Measurements from ENCODE around the gene HTR6. TPM values are rescaled to one million over a fixed set of nuclear protein-coding genes. Genes with fewer than 3 reads are reported as not detected.

The HTR6 gene
- under 1 TPM in 1 of 2 experiments, not detected in 1; 0.14 TPM for total RNA-seq

DNA sequence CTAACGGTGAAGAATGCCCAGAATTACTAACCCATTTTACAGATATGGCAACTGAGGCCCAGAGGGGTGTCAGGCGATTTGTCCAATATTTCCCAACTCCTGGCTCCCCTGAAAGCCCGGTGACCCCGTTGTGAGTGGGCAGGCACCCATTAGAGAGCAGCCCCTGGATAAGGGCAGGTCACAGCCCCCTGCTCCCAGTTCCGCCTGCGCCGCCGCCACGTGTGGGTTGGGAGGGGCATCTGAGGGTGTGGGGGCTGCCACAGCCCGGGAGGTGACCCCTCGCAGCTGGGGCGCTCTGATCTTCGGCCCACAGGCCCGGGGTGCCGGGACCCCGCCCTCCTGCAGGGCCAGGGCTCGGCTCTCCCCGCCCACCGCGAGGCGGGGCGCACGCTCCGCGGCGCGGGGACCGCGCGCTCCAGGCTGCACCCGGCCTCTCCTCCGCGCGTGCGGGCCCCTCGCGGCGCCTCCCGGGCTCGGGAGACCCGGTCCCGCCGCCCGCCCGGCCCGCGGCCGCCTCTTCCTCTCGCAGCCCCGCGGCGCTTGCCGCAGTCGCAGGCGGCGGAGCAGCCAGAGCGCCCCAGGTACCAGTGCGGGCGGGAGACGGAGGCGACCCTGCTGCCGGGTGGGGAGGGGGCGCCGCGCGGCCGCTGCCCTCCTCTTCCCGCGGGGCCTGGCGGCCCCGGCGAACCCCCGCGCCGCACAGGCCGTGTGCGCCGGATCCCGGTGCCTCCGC lies at the start of gene HTR6:
HTR6 (plus strand) TSS at position 423 of the 733 bp plus-strand sequence. CDS start 879 bp downstream, outside the sequence.
- peaks cover 10% of the 10 kb centered on the region for H3K4me1 Mint-ChIP-seq
- peak; percentile 21 for ATAC-seq (ENCODE audit: low read depth)
- H3K27ac Mint-ChIP-seq, result no peak within 1 kb of the TSS
- POLR2A ChIA-PET, result no interaction called here
- H3K27me3 Mint-ChIP-seq, result peaks cover 59% of the 10 kb centered on the region
- no peaks in the 10 kb centered on the region for H3K36me3 Mint-ChIP-seq
- peak within 1 kb of the TSS; percentile 43 for H3K4me3 Mint-ChIP-seq
- H3K9me3 Mint-ChIP-seq, result no peaks in the 10 kb centered on the region
- DNase-seq, result peak; percentile 53

DNA sequence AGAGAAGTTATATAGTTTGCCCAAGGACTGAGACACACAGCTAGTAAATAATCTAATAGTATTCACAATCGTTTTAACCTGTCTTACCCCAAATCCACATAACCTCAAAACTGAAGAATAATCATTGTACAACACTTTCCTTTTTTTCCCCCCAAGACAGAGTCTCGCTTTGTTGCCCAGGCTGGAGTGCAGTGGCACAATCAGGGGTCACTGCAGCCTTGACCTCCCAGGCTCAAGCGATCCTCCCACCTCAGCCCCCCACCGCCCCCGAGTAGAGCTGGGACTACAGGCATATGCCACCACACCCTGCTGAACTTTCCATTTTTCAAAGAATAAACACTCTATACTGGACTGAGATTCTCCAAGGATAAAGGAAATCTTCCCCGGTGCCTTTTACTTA lies 49.2 kb upstream of the HTR6 start:
- DNase-seq, result no peak
- no peak for ATAC-seq (ENCODE audit: low read depth)
- peaks cover 5% of the 10 kb centered on the region for H3K36me3 Mint-ChIP-seq
- POLR2A ChIA-PET, result no interaction called here
- no peak overlapping the region for H3K27ac Mint-ChIP-seq
- H3K4me3 Mint-ChIP-seq, result no peak overlapping the region
- peaks cover 8% of the 10 kb centered on the region for H3K4me1 Mint-ChIP-seq
- H3K27me3 Mint-ChIP-seq, result no peaks in the 10 kb centered on the region
- H3K9me3 Mint-ChIP-seq, result no peaks in the 10 kb centered on the region

DNA sequence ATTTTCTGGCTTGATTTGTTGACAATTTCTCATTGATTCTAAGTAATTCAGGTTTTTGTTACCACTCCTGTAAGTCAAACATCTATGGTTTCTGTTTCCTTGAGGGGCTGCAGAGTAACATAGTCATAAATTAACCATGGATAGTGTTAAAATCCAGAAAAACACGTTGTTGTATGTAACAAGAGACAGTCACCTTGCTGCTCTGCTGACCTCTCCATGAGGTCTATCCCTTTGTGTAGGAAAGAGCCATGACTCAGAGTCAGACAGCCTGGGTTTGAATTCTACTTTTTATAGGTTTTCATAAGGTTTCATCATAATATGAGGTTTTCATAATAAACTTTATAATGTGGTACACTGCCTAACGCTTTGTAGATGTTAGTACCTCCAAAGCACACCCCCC lies 48.2 kb upstream of the HTR6 start:
- peaks cover 8% of the 10 kb centered on the region for H3K4me1 Mint-ChIP-seq
- H3K27me3 Mint-ChIP-seq, result no peaks in the 10 kb centered on the region
- no peak for DNase-seq
- no peaks in the 10 kb centered on the region for H3K9me3 Mint-ChIP-seq
- H3K36me3 Mint-ChIP-seq, result peaks cover 6% of the 10 kb centered on the region
- POLR2A ChIA-PET, result interaction anchor here (0.6 kb wide), 1 partner anchor 7 kb away, joined by 3 read pairs; no protein-coding TSS in a partner anchor
- no peak overlapping the region for H3K27ac Mint-ChIP-seq
- no peak for ATAC-seq (ENCODE audit: low read depth)
- H3K4me3 Mint-ChIP-seq, result no peak overlapping the region

DNA sequence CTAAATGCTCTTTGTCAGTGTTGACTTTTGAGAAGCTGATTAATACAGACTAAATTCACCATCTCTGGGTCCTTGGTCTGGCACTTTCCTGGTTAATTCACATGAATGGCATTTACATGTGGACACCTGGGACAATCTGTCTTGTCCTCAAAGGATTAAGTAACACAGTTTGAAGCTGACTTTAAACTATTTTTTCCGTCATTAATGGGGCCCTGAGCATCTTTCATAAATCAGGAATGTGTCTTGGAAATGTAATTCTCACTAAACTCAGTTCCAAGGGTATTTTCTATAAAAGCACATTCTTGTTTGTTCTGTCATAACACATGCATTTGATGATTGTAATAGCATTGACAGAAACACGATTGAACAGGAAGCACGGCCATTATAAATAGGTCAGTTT lies 47.3 kb upstream of the HTR6 start:
- ATAC-seq (ENCODE audit: low read depth), result no peak
- Mint-ChIP-seq H3K4me3 (no peak overlapping the region), H3K9me3 (no peaks in the 10 kb centered on the region), H3K4me1 (peaks cover 8% of the 10 kb centered on the region), H3K36me3 (peaks cover 10% of the 10 kb centered on the region), H3K27me3 (no peaks in the 10 kb centered on the region), H3K27ac (no peak overlapping the region)
- POLR2A ChIA-PET, result no interaction called here
- DNase-seq, result no peak

DNA sequence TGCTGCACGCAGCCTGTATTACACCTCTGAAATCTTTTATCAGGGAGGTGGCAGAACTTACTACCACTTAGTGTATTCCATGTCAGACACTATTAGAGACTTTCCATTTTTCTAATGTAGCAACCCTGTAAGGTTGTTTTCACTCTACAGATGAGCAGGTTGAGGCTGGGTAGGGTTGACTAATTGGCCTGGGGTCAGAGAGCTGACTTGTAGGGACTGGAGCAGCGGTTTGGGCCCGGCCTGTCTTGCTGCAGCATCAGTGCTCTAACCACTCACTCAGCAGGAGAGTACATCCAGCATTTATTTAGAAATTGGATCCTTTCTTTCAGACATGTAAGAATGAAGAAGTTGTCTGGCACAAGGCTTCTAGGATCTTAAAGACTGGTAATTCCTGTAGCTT lies 46.2 kb upstream of the HTR6 start:
- Mint-ChIP-seq H3K36me3 (peaks cover 10% of the 10 kb centered on the region), H3K4me3 (no peak overlapping the region), H3K27me3 (no peaks in the 10 kb centered on the region), H3K9me3 (no peaks in the 10 kb centered on the region), H3K27ac (no peak overlapping the region), H3K4me1 (peaks cover 1% of the 10 kb centered on the region)
- DNase-seq (no peak), ATAC-seq (ENCODE audit: low read depth) (no peak)
- POLR2A ChIA-PET, result interaction anchor here (0.6 kb wide), 1 partner anchor 1036 kb away, joined by 3 read pairs; no protein-coding TSS in a partner anchor

DNA sequence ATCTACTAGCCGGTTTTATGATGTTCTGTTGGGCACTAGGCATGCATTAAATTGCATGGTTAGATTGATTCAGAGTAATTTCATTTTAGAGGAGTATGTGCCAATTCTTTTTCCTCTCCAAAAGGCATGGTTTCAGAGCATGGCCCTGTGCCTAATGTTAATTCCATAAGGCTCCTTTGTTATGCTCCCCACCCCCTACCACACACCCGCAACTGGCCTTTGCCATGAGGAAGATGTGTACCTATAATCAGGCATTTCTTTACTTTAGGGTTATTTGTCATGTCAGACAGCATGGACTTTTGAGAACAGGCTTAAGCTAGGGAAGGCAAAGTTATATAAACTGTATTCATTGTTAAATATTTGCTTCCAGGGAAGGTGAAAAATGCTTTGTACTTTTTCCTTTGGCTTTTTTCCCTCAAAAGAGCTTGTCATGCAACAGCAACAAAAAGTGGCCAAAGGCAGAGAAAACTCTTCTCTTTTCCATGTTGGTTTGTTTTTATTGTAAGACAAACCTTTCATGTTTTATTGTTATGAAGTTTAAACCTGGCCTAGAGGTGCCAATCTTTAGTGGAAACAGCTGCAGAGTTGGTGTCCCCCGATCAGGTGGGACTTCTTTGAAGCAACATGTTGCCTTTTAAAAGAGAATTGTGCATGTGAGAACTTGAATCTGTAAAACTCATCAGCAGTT lies 44.8 kb upstream of the HTR6 start:
- POLR2A ChIA-PET, result no interaction called here
- no peak for ATAC-seq (ENCODE audit: low read depth)
- no peak for DNase-seq
- no peak overlapping the region for H3K4me3 Mint-ChIP-seq
- H3K36me3 Mint-ChIP-seq, result peaks cover 9% of the 10 kb centered on the region
- H3K27me3 Mint-ChIP-seq, result no peaks in the 10 kb centered on the region
- no peak overlapping the region for H3K27ac Mint-ChIP-seq
- no peaks in the 10 kb centered on the region for H3K4me1 Mint-ChIP-seq
- H3K9me3 Mint-ChIP-seq, result no peaks in the 10 kb centered on the region

DNA sequence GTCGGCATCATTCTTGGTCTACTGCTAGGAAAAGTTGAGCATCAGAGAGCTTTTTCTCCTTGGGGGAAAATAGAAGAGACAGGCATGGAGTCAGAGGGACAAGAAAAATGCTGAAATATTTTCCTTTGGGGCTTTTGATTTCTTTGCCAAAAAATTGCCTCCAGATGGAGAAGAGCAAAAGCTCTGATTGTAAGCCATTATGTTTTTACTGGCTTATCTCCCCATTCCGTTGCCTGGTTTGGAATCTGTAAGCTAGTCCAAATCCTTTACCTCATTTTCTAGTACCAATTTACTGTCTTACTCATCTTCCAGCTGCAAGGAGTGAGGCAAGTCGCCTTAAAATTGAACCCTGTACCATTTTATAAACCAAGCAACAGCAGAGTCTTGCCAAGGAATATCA lies 43.9 kb upstream of the HTR6 start:
- DNase-seq (no peak), ATAC-seq (ENCODE audit: low read depth) (no peak)
- POLR2A ChIA-PET, result no interaction called here
- Mint-ChIP-seq H3K36me3 (peaks cover 9% of the 10 kb centered on the region), H3K4me1 (no peaks in the 10 kb centered on the region), H3K4me3 (no peak overlapping the region), H3K27me3 (no peaks in the 10 kb centered on the region), H3K9me3 (no peaks in the 10 kb centered on the region), H3K27ac (no peak overlapping the region)

DNA sequence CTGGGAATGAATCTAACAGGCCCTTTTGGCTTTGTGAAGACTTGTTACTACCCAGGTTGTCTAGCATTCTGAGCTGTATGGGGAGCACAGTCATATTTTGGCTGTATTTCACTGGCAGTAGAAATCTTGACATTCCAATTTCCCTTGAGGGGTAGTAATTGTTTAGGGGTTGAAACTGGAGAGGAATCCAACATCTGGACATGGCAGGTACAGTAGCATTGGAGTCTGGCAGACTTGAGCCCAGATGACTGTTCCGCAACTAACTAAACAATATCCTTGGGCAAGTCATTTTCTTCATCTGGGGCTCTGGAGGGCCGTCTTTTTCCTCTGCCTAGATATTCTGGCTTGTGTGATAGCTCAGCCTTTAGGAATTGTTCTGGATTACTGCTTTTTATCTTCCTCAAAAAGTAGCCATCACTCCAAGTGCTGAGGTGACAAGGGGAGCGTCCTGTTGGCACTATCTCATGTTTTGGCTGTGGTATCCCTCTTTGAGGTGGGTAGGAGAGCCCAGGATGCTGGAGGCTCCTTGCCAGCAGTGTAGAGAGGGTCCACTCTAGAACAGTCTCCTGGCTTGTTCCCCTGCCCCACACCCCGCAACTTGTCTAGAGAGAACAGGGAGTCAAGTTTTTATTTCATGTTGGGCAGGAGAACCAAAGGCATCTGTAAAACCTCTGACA lies 43.3 kb upstream of the HTR6 start:
- H3K27ac Mint-ChIP-seq, result no peak overlapping the region
- DNase-seq (no peak), ATAC-seq (ENCODE audit: low read depth) (no peak)
- no peaks in the 10 kb centered on the region for H3K9me3 Mint-ChIP-seq
- peaks cover 12% of the 10 kb centered on the region for H3K36me3 Mint-ChIP-seq
- POLR2A ChIA-PET, result no interaction called here
- no peak overlapping the region for H3K4me3 Mint-ChIP-seq
- no peaks in the 10 kb centered on the region for H3K4me1 Mint-ChIP-seq
- no peaks in the 10 kb centered on the region for H3K27me3 Mint-ChIP-seq

DNA sequence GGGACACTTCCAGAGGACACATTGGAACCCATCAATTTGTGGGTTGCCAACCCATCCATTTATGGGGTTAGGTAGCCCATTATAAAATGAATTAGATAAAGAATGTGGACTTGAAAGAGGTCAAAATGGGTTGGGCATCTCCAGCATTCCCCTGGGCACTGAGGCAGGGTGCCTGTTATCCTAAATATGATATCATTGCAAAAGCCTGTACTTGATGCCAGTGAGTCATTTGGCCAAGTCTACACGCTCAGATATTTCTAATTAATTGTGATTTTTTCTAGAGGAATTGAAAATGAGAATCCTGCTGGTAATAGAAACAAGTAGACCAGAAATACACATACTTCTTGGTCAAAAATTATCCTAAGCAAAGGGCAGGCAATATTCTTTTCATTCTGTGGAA lies 42.5 kb upstream of the HTR6 start:
- peaks cover 13% of the 10 kb centered on the region for H3K36me3 Mint-ChIP-seq

DNA sequence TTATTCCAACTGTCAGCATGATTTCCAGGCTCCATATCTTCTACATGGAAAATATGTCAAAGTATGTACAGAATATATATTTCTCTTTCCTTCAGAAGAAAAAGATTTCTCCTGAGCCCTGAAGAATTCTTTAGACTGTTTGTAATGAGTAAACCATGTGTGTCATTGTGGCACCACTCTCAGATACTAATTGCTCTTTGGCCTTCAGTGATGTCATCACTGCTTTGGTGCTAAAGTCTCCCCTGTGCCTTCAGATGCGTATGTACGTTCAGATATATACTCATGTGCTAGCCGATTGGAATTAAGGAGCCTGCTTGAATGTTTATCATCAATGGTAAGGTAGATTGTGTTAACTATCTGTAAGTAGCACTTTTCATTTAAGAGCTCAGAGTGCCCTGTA lies 41.2 kb upstream of the HTR6 start:
- peaks cover 14% of the 10 kb centered on the region for H3K36me3 Mint-ChIP-seq
- no peaks in the 10 kb centered on the region for H3K4me1 Mint-ChIP-seq
- no peak overlapping the region for H3K27ac Mint-ChIP-seq
- ATAC-seq (ENCODE audit: low read depth) (no peak), DNase-seq (no peak)
- no peak overlapping the region for H3K4me3 Mint-ChIP-seq
- POLR2A ChIA-PET, result no interaction called here
- H3K27me3 Mint-ChIP-seq, result no peaks in the 10 kb centered on the region
- H3K9me3 Mint-ChIP-seq, result no peaks in the 10 kb centered on the region

More for the DNA sequence above, 42.5 kb upstream of the HTR6 start:
- ATAC-seq (ENCODE audit: low read depth), result no peak
- POLR2A ChIA-PET, result no interaction called here
- Mint-ChIP-seq H3K9me3 (no peaks in the 10 kb centered on the region), H3K27me3 (no peaks in the 10 kb centered on the region), H3K4me1 (no peaks in the 10 kb centered on the region), H3K27ac (no peak overlapping the region), H3K4me3 (no peak overlapping the region)
- no peak for DNase-seq

DNA sequence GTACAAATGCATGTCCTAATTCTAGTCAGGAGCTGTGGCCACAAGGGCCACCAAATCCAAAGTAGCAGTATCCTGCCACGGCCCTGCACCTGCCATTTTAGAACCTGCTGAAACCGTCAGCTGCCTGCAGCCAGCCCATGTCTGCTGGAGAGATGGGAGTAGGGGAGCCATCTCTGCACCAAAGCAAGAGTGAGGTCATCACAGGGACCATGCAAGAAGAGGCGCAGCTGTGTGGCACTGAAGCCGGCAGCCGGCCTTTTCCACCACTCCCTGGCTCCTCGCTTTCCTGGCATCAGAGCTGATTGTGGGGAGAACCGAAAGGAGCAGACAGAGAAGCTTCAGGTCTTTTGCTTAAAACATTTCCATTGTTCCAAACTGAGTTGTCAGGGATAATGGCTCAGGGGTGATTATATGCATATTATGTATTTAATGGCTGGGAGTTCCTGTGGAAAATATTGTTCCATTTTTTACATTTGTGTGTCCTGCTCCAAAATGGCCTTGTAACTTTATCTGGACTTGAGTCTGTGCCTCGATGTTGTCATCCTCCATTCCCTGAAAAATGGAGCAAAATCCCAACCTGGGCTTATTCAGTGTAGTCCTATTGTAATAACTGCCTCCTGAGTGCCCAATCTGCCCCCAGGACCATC lies 39.3 kb upstream of the HTR6 start:
- ATAC-seq (ENCODE audit: low read depth), result no peak
- Mint-ChIP-seq H3K27me3 (no peaks in the 10 kb centered on the region), H3K4me3 (no peak overlapping the region), H3K36me3 (peaks cover 16% of the 10 kb centered on the region), H3K27ac (no peak overlapping the region), H3K4me1 (no peaks in the 10 kb centered on the region), H3K9me3 (no peaks in the 10 kb centered on the region)
- POLR2A ChIA-PET, result interaction anchor here (1.6 kb wide), 1 partner anchor 18 kb away, joined by 3 read pairs; no protein-coding TSS in a partner anchor
- DNase-seq, result no peak

DNA sequence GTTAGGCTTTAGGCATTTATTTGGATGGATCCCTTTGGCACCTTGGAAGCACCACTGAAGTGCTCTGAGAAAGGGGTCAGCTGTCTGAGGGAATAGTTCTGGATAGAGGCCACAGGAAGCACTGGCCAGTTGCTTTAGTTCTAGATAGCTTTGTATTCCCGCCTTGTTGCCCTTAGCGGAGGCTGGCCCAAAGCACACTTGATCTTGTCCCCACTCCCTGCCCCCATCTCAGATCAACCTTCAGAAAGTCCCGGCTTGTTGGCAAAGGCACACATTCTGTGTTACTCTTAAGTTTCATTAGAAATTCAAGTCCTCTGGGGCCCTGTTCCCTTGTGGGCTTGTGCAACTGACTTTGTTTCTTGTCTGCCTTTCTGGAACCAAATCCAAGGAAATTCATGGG lies 35.8 kb upstream of the HTR6 start:
- no peak for ATAC-seq (ENCODE audit: low read depth)
- POLR2A ChIA-PET, result no interaction called here
- Mint-ChIP-seq H3K4me3 (no peak overlapping the region), H3K27me3 (no peaks in the 10 kb centered on the region), H3K27ac (no peak overlapping the region), H3K36me3 (peaks cover 11% of the 10 kb centered on the region), H3K4me1 (no peaks in the 10 kb centered on the region), H3K9me3 (no peaks in the 10 kb centered on the region)
- DNase-seq, result no peak

DNA sequence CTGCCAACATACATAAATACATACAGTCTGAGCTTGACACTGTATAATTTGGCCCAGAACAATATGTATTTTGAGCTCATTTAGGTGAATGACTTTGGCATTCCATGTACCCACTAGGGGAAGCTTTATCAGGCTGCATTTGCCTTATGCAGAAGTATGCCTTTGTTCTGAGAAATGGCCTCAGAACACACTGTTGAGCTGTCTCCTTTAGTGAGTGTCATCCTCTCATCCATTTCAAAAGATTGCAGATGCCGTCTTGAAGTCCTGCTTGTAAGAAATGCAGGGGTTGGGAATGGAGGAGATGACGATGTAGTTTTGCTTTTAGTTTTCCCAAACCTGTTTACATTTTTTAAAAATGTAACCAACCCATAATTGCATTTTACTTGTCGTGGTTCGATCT lies 35.3 kb upstream of the HTR6 start:
- POLR2A ChIA-PET, result no interaction called here
- no peak overlapping the region for H3K27ac Mint-ChIP-seq
- DNase-seq (no peak), ATAC-seq (ENCODE audit: low read depth) (no peak)
- H3K4me1 Mint-ChIP-seq, result no peaks in the 10 kb centered on the region
- no peaks in the 10 kb centered on the region for H3K27me3 Mint-ChIP-seq
- H3K36me3 Mint-ChIP-seq, result peaks cover 9% of the 10 kb centered on the region
- H3K9me3 Mint-ChIP-seq, result no peaks in the 10 kb centered on the region
- H3K4me3 Mint-ChIP-seq, result no peak overlapping the region

All from activated naive CD8-positive, alpha-beta T cell treated with anti-CD3 and anti-CD28 coated beads, Interleukin-2, amount 10 ng/mL, durations not matched to agents 7 days and 5 days (primary cell).